GM23338 (cell line): ENCODE results near the gene TMEM63A. TPM values are rescaled to one million over a fixed set of nuclear protein-coding genes. Genes with fewer than 3 reads are reported as not detected.

Source experiments
- ATAC-seq: fragments of 200-7000 bp; cut with Tn5 transposase; 3 replicates; pipeline ENCODE4 v1.9.1; 2020
- DNase-seq: peaks from one replicate; pipeline ENCODE4 v3.0.0-alpha.2; 2015; ENCODE audit warnings: low spot score
- H2AFZ ChIP-seq: fragments of 200-600 bp; sonication (generic); 2 replicates; pipeline ENCODE4 v1.8.0; 2016; ENCODE audit warnings: antibody characterized with exemption, mild to moderate bottlenecking, moderate library complexity
- H3F3A ChIP-seq: fragments of 200-600 bp; sonication (generic); replicated peaks from 2 replicates; pipeline ENCODE4 v1.8.0; 2017; ENCODE audit warnings: antibody characterized with exemption, mixed run types, low read depth
- H3K27ac ChIP-seq: fragments of 200-600 bp; sonication (generic); 2 replicates; pipeline ENCODE4 v1.6.1; 2016; ENCODE audit warnings: low read depth
- H3K27me3 ChIP-seq: fragments of 200-600 bp; sonication (generic); 2 replicates; pipeline ENCODE4 v1.8.0; 2016; ENCODE audit warnings: mild to moderate bottlenecking, mixed run types, moderate library complexity; ENCODE audit not compliant: insufficient read depth
- H3K36me3 ChIP-seq: fragments of 200-600 bp; sonication (generic); 2 replicates; pipeline ENCODE4 v1.8.0; 2016; ENCODE audit warnings: mild to moderate bottlenecking; ENCODE audit not compliant: insufficient read depth
- H3K4me1 ChIP-seq: fragments of 200-600 bp; sonication (generic); 2 replicates; pipeline ENCODE4 v1.8.0; 2016; ENCODE audit warnings: mild to moderate bottlenecking, moderate library complexity; ENCODE audit not compliant: insufficient read depth
- H3K4me2 ChIP-seq: fragments of 200-600 bp; sonication (generic); 2 replicates; pipeline ENCODE4 v1.7.1; 2017; ENCODE audit warnings: mixed run types
- H3K4me3 ChIP-seq: fragments of 200-600 bp; sonication (generic); 2 replicates; pipeline ENCODE4 v1.6.1; 2016; ENCODE audit warnings: mixed run types
- H3K79me2 ChIP-seq: fragments of 200-600 bp; sonication (generic); replicated peaks from 2 replicates; pipeline ENCODE4 v1.8.0; 2017; ENCODE audit warnings: mild to moderate bottlenecking; ENCODE audit not compliant: insufficient read depth
- H3K9me2 ChIP-seq: fragments of 200-600 bp; sonication (generic); 2 replicates; pipeline ENCODE4 v1.8.0; 2017; ENCODE audit not compliant: insufficient read depth
- H4K20me1 ChIP-seq: fragments of 200-600 bp; sonication (generic); replicated peaks from 2 replicates; pipeline ENCODE4 v1.8.0; 2017; ENCODE audit warnings: mild to moderate bottlenecking; ENCODE audit not compliant: insufficient read depth
- H3K27ac Mint-ChIP-seq: 2 replicates; pipeline ENCODE4 v1.8.0; 2020; ENCODE audit warnings: inconsistent platforms, mild to moderate bottlenecking, moderate library complexity, mixed read lengths
- H3K27me3 Mint-ChIP-seq: 3 replicates; pipeline ENCODE4 v1.8.0; 2022; ENCODE audit warnings: low read depth, mild to moderate bottlenecking, moderate library complexity, mixed read lengths, inconsistent platforms; ENCODE audit not compliant: insufficient read depth, poor library complexity
- H3K36me3 Mint-ChIP-seq: 3 replicates; pipeline ENCODE4 v1.8.0; 2021; ENCODE audit warnings: low read depth, mild to moderate bottlenecking, inconsistent platforms, moderate library complexity, mixed read lengths
- H3K4me1 Mint-ChIP-seq: 3 replicates; pipeline ENCODE4 v1.8.0; 2020; ENCODE audit warnings: mild to moderate bottlenecking, inconsistent platforms, mixed read lengths
- H3K4me3 Mint-ChIP-seq: 3 replicates; pipeline ENCODE4 v1.8.0; 2021; ENCODE audit warnings: moderate library complexity, mild to moderate bottlenecking, inconsistent platforms, mixed read lengths
- H3K9me3 Mint-ChIP-seq: 3 replicates; pipeline ENCODE4 v1.8.0; 2020; ENCODE audit warnings: moderate library complexity, mild to moderate bottlenecking, inconsistent platforms, mixed read lengths
- EZH2phosphoT487 ChIP-seq: fragments of 200-600 bp; sonication (generic); IDR thresholded peaks from one replicate; pipeline ENCODE4 v1.8.1; 2018; ENCODE audit warnings: antibody characterized with exemption; ENCODE audit not compliant: unreplicated experiment
- STAT1 ChIP-seq: IDR thresholded peaks from one replicate; pipeline ENCODE4 v1.6.1; 2016; ENCODE audit warnings: antibody characterized with exemption; ENCODE audit not compliant: unreplicated experiment
- polyA plus RNA-seq: library from polyadenylated mRNA; unstranded; fragments of >200 nt; fragmentation: Nextera tagmentation; extraction: Ambion mirVana; gene quantifications from 2 replicates; pipeline ENCODE4 v1.2.1, GENCODE V29; 2016
- total RNA-seq: library from RNA; depleted of rRNA; stranded (reverse); fragments of >200 nt; shearing (Covaris generic); gene quantifications from 2 replicates; pipeline ENCODE4 v1.2.3, GENCODE V29; 2014
- TF ChIP-seq, protein P1 (sequence below): fragments of 250-450 bp; sonication (Bioruptor Pico); IDR thresholded peaks from 2 replicates; pipeline ENCODE4 v1.5.0; 2020; ENCODE audit warnings: mild to moderate bottlenecking, moderate library complexity
- TF ChIP-seq, protein P2 (sequence below): IDR thresholded peaks from 2 replicates; pipeline ENCODE4 v1.6.1; 2016; ENCODE audit warnings: antibody characterized with exemption

The TMEM63A gene
- total and polyA plus RNA-seq, 2 experiments from 2014 or later = 31.7 to 76.9 TPM

DNA sequence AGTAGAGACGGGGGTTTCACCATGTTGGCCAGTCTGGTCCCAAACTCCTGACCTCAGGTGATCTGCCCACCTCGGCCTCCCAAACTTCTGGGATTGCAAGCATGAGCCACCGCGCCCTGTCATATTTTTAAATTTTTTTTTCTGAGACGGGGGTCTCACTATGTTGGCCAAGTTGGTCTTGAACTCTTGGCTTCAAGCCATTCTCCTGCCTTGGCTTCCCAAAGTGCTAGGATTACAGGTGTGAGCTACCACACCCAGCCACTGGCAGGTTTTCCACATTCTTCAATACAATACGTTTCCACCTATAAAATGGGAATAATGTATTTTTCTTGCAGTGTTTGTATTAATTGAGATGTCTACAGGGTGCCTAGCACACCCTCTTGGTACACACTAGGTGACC lies 10.1 kb upstream of the TMEM63A start (continued):
- TF ChIP-seq, protein P1, sequence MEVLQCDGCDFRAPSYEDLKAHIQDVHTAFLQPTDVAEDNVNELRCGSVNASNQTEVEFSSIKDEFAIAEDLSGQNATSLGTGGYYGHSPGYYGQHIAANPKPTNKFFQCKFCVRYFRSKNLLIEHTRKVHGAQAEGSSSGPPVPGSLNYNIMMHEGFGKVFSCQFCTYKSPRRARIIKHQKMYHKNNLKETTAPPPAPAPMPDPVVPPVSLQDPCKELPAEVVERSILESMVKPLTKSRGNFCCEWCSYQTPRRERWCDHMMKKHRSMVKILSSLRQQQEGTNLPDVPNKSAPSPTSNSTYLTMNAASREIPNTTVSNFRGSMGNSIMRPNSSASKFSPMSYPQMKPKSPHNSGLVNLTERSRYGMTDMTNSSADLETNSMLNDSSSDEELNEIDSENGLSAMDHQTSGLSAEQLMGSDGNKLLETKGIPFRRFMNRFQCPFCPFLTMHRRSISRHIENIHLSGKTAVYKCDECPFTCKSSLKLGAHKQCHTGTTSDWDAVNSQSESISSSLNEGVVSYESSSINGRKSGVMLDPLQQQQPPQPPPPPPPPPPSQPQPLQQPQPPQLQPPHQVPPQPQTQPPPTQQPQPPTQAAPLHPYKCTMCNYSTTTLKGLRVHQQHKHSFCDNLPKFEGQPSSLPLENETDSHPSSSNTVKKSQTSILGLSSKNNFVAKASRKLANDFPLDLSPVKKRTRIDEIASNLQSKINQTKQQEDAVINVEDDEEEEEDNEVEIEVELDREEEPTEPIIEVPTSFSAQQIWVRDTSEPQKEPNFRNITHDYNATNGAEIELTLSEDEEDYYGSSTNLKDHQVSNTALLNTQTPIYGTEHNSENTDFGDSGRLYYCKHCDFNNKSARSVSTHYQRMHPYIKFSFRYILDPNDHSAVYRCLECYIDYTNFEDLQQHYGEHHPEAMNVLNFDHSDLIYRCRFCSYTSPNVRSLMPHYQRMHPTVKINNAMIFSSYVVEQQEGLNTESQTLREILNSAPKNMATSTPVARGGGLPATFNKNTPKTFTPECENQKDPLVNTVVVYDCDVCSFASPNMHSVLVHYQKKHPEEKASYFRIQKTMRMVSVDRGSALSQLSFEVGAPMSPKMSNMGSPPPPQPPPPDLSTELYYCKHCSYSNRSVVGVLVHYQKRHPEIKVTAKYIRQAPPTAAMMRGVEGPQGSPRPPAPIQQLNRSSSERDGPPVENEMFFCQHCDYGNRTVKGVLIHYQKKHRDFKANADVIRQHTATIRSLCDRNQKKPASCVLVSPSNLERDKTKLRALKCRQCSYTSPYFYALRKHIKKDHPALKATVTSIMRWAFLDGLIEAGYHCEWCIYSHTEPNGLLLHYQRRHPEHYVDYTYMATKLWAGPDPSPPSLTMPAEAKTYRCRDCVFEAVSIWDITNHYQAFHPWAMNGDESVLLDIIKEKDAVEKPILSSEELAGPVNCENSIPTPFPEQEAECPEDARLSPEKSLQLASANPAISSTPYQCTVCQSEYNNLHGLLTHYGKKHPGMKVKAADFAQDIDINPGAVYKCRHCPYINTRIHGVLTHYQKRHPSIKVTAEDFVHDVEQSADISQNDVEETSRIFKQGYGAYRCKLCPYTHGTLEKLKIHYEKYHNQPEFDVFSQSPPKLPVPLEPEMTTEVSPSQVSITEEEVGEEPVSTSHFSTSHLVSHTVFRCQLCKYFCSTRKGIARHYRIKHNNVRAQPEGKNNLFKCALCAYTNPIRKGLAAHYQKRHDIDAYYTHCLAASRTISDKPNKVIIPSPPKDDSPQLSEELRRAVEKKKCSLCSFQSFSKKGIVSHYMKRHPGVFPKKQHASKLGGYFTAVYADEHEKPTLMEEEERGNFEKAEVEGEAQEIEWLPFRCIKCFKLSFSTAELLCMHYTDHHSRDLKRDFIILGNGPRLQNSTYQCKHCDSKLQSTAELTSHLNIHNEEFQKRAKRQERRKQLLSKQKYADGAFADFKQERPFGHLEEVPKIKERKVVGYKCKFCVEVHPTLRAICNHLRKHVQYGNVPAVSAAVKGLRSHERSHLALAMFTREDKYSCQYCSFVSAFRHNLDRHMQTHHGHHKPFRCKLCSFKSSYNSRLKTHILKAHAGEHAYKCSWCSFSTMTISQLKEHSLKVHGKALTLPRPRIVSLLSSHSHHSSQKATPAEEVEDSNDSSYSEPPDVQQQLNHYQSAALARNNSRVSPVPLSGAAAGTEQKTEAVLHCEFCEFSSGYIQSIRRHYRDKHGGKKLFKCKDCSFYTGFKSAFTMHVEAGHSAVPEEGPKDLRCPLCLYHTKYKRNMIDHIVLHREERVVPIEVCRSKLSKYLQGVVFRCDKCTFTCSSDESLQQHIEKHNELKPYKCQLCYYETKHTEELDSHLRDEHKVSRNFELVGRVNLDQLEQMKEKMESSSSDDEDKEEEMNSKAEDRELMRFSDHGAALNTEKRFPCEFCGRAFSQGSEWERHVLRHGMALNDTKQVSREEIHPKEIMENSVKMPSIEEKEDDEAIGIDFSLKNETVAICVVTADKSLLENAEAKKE (CRISPR knock-in tag) = no peak
- TF ChIP-seq STAT1 (no peak), EZH2phosphoT487 (no peak)
- TF ChIP-seq, protein P2, sequence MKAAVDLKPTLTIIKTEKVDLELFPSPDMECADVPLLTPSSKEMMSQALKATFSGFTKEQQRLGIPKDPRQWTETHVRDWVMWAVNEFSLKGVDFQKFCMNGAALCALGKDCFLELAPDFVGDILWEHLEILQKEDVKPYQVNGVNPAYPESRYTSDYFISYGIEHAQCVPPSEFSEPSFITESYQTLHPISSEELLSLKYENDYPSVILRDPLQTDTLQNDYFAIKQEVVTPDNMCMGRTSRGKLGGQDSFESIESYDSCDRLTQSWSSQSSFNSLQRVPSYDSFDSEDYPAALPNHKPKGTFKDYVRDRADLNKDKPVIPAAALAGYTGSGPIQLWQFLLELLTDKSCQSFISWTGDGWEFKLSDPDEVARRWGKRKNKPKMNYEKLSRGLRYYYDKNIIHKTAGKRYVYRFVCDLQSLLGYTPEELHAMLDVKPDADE = no peak

DNA sequence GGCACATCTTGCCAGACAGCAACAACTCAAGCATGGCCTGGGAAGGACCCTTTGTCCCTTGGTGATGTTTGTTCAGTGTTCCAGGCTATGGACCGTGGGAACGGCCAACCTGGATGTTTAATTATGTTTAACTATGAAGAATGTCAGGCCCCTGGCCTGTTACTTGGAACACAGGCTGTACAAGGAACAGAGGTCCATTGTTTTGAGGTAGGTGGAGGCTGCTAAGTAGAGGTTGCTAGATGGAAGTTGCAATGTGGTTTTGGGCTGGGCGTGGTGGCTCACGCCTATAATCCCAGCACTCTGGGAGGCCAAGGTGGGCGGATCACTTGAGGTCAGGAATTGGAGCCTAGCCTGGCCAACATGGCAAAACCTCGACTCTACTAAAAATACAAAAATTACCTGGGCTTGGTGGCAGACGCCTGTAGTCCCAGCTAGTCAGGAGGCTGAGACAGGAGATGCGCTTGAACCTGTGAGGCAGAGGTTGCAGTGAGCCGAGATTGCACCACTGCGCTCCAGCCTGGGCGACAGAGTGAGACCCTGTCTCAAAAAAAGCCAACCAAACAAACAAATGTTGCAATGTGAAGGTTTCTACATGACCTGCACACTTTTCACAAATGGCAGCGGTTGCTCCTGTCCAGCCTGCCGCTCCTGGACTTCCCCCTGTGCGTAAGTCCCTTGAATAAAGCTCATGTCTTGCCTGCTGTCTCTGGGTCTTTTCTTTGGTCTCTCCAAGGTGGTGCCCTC lies 9.2 kb upstream of the TMEM63A start:
- peak overlapping the region; percentile 76; the same call in 1 of the 2 replicates for H3K27ac ChIP-seq
- H3K4me3 ChIP-seq = no peak overlapping the region
- Mint-ChIP-seq H3K4me3 (no peak overlapping the region), H3K27ac (no peak overlapping the region), H3K9me3 (no peaks in the 10 kb centered on the region), H3K4me1 (peaks cover 36% of the 10 kb centered on the region), H3K36me3 (no peaks in the 10 kb centered on the region), H3K27me3 (peaks cover 13% of the 10 kb centered on the region)
- H3K27me3 ChIP-seq = no peaks in the 10 kb centered on the region
- H3K4me1 ChIP-seq = peaks cover 31% of the 10 kb centered on the region
- H3K79me2 ChIP-seq = 0 out of 2 replicates have a peak, but pooled peaks cover 4% of the 10 kb centered on the region
- H3K36me3 ChIP-seq = no peaks in the 10 kb centered on the region
- ATAC-seq = no peak
- H3F3A ChIP-seq = peaks cover 8% of the 10 kb centered on the region
- H2AFZ ChIP-seq = no peak overlapping the region
- H3K4me2 ChIP-seq = peak overlapping the region; percentile 31; the same call in 1 of the 2 replicates
- TF ChIP-seq, protein P1 (CRISPR knock-in tag) = no peak
- no peak for DNase-seq
- H3K9me2 ChIP-seq = no peaks in the 10 kb centered on the region
- H4K20me1 ChIP-seq = no peaks in the 10 kb centered on the region
